GM04503 (cell line): ENCODE measurements around the gene ZNF576.
"Not testable (repeated sequence)": the region's sequence is repeated elsewhere in the genome, so short reads cannot be mapped to it uniquely, and the experiment has no call there.

Experiments
- DNase-seq: peaks from one replicate; pipeline ENCODE4 v3.0.0-alpha.2; 2012; ENCODE audit warnings: low read depth

ZNF576 gene

DNA sequence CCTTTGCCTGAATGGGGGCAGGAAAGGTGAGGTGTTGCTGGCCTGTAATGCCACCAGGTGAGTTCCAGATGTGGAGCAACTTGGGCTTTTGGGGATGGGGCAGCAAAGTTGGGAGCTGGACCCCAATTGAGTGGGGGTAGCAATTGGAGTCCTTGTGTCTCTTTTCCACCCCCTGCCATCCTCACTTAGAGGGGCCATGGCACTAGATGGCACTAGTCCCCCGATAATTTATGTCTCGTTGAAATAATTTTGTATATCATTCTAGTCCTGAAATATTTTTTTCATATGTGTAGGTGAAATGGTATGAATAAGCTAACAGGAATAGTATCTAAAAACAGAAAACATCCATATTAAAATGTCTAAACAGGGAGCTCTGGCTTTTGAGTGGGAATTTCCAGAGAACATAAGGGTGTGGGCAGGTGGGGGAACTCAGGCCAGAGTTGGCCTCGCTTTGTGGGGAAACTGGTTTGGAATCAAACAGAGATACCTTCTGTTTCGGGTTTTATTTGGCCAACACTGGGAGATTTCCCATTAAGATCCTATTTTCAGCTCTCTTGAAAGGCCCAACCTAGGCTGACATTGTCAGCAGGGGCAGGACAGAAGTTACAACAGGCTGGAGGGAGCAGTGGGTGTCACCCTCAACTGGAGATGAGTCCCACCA, 3.4 kb downstream of the ZNF576 start:
- no peak for DNase-seq

DNA sequence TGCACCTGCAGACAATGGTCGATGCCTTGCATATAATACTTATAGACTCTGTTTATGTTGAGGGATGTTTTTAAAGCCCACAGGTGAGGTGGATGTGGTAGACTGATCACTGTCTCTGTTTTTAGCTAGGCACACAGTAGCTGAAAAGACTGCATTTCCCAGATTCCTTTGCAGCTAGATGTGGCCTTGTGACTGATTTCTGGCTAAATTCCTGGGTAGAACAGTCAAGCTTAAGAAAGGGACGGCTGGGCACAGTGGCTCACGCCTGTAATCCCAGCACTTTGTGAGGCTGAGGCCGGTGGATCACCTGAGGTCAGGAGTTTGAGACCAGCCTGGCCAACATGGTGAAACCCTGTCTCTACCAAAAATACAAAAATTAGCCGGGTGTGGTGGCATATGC, 3.9 kb downstream of the ZNF576 start:
- not testable (repeated sequence) for DNase-seq

GRCh38 chr19:43605875-43606568, 9.6 kb downstream of the ZNF576 start:
- DNase-seq, result no peak

DNA sequence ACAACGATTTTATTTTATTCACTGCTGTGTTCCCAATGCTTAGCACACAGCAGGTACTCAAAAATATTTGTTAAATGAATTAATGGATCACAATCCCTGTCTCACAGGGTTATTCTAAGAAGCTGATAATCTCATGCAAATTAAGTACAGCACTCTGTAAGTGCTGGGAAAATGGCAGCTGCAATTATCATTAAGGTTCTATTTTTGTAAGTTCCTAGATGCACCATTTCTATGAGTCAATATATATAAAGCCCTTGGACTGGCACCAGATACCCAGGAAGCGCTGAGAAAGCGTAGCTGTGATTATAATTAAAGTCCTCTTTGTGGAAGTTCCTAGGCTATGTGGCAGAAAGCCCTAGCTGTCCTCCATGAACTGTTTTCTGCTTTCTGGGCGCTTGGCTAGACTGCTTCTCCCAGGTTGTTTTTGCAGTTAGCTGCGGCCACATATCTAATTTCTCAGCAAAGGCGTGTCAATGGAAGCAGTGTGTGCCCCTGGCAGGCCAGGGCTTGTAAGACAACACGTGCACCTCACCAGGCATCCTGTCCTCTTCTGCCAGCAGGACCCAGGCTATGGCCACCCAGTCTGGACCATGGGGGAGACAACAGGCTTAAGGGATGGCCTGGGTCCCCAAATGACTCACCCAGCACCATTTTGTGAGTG, 10.3 kb downstream of the ZNF576 start:
- DNase-seq, result no peak

- DNase-seq, result no peak
Observed at GRCh38 chr19:43607238-43608205, 11.1 kb downstream of the ZNF576 start.

DNA sequence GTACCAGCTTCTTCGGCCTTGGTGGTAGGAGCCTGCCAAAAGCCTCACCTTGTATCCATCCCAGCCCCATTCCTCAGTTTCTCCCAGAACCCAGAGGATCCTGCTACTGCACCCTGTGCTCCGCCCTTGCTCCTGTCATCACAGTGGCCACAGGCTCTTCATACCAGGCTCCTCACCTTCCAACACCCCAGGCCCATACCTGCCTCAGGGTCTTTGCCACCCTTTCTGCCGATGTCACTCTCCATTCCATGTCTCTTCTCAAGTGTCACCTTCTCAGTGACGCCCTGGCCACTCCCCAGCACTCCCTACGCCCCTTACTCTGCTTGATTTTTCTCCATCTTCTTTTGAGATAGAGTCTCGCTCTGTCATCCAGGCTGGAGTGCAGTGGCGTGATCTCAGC, 13.5 kb downstream of the ZNF576 start:
- DNase-seq, result no peak

DNA sequence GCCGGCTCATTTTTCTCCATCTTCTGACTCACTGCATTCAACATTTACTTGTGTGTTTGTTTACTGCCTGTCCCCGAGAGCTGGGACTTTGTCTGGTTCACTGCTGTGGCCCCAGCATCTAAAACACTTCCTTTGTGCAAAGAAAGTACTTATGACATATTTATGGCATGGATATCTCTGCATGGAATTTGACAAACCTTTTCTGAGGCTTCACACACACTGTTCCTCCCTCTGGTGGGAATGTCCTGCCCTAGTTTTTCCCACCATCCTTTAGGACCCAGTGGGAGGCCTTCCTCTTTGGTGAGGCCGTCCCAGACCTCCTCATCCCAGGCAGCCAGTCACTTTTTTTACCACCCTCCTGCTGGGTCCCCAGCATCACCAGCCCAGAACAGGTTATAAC, 14.1 kb downstream of the ZNF576 start:
- DNase-seq, result no peak

- no peak for DNase-seq
Observed at GRCh38 chr19:43611788-43612187, 15.4 kb downstream of the ZNF576 start, which contains the start of gene SRRM5. Gene SRRM5, plus strand, starts transcription at chr19:43612088. Its CDS starts 34 bp downstream, at chr19:43612122.

- DNase-seq, result no peak
Observed at GRCh38 chr19:43612374-43612773, 16.0 kb downstream of the ZNF576 start.

- no peak for DNase-seq
Observed at GRCh38 chr19:43616306-43616705, 19.9 kb downstream of the ZNF576 start.

DNA sequence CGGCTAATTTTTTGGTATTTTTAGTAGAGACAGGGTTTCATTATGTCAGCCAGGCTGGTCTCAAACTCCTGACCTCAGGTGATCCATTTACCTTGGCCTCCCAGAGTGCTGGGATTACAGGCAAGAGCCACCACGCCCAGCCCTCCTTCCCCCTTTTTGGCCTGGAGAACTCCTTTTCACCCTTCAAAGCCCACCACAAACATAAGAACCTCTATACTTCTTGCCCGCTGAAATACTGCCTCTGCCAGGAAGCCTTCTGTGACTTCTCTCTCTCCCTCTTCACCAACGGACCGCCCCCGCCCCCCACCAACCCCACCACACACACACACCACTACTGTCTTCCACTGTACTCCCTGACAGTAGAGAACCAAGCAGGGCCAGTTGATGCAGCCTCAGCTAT, 20.6 kb downstream of the ZNF576 start:
- no peak for DNase-seq

DNA sequence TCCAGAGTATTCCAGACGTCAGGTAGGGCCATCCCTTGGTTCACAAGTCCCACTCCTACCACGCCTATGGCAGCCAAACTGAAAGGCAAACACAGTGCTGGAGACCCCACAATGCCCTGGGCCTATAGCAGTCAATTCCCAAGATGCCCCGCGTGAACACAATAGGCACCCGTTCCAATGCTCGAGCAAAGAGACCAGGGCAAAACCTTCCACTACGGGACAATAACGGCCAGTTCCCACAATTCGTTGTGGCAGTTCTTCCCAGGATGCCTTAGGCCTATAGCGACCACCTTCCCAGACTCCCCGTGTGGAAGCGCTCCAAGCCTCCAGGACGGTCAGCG, 22.5 kb downstream of the ZNF576 start:
- DNase-seq, result no peak

- peak; percentile 27 for DNase-seq
Observed at GRCh38 chr19:43619262-43620060, 23.1 kb downstream of the ZNF576 start, which contains the start of gene ZNF428. Gene ZNF428, minus strand, starts transcription at chr19:43619629. Its CDS starts 5,325 bp downstream, at chr19:43614304.

DNA sequence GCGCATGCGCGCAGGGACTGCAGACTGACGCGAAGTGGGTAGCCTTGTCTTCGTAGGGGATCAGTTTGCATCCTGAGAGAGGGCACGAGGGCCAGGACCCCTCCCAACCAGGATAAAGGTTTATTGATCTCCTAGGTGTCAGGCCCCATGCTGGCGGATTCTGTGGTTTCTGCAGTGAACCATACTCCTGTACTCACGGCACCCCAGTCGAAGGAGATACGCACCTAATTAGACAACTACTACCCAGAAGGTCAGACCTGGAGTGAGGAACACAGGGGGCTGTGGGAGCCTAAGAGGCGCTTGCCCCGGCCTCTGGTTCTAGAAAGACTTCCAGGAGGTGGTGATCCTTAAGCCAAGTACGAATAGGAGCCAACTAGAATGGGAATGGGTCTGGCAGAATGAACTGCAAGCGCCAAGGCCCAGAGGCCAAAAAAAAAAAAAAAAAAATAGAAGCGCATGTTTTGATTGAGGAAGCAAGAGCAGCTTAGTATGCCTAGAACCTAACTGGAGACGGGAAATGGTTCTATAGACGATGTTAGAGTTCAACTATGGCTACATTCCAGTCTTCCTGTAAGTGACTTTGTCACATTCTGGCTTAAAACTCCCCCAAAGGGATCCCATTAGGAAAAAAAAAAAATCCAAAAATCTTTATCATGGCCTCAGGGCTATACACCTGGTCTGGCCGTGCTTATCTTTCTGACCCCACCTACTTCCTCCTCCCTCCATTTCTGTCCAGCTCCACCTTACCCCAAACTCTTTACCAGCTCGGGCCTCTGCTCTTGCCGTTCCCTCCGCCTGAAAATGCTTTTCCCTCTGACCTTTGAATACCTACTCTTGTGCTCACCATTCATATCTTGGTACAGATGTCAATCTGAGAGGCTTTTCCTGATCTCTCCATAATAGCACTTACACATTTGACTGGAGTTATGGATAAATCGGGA, 23.9 kb downstream of the ZNF576 start:
- DNase-seq, result no peak

GRCh38 chr19:43622070-43622469, 25.7 kb downstream of the ZNF576 start:
- no peak for DNase-seq

GRCh38 chr19:43622956-43623355, 26.6 kb downstream of the ZNF576 start:
- no peak for DNase-seq

GRCh38 chr19:43623889-43624670, 27.7 kb downstream of the ZNF576 start:
- DNase-seq, result no peak

DNA sequence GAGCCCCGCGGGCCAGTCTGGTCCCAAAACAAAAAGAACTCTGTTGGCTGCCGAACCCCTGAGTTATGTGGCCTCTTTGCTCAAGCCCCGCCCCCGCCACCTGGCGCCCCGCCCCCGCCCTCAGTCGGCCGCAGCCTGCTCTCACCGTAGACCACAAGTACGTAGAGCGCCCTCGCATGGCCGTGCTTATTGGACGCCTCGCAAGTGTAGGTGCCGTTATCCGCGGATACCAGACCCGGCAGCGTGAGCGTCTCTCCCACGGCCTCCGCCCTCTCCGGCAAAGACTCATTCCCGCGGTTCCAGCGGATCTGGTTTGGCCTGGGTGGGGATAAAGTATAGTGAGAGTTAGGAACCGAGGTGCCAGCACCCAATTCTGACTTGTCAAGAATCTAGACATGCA, 28.5 kb downstream of the ZNF576 start:
- no peak for DNase-seq

GRCh38 chr19:43625918-43626579, 29.7 kb downstream of the ZNF576 start:
- no peak for DNase-seq
